Gastrocnemius medialis (tissue), 4 donors: Measurements from ENCODE around the gene WDR73. TPM values are rescaled to one million over a fixed set of nuclear protein-coding genes. Genes with fewer than 3 reads are reported as not detected.

Source experiments
- ATAC-seq, 2 donors: fragments of 150-250 bp; one replicate each; pipeline ENCODE4 v1.9.1; 2016
- DNase-seq, 2 donors: peaks; one replicate each; pipeline ENCODE4 v3.0.0-alpha.2; 2019
- H3K27ac ChIP-seq, 4 donors: fragments of 200-600 bp; sonication (generic); 1 replicate in 1 of 4; 2 replicates in 3 of 4; pipeline ENCODE4 v1.5.1; 2016 to 2018; ENCODE audit warnings: mild to moderate bottlenecking in 2 of 4, moderate library complexity in 1 of 4
- H3K27me3 ChIP-seq, 3 donors: fragments of 200-600 bp; sonication (generic) in 2 of 3; 1 replicate in 1 of 3; 2 replicates in 2 of 3; pipeline versions ENCODE4 v1.5.1 to v1.6.0; 2016 to 2019; ENCODE audit warnings: mild to moderate bottlenecking in 1 of 3, moderate library complexity in 1 of 3
- H3K36me3 ChIP-seq, 2 donors: fragments of 200-600 bp; sonication (generic) in 1 of 2; one replicate each; pipeline ENCODE4 v1.5.1; 2017 to 2018
- H3K4me1 ChIP-seq, 2 donors: fragments of 200-600 bp; sonication (generic) in 1 of 2; one replicate each; pipeline ENCODE4 v1.5.1; 2016 to 2017; ENCODE audit warnings: mild to moderate bottlenecking in 2 of 2
- H3K4me3 ChIP-seq, 4 donors: fragments of 200-600 bp; sonication (generic) in 3 of 4; 1 replicate in 1 of 4; 2 replicates in 3 of 4; pipeline ENCODE4 v1.5.1; 2016 to 2019; ENCODE audit warnings: mild to moderate bottlenecking in 2 of 4
- H3K9me3 ChIP-seq, 3 donors: fragments of 200-600 bp; sonication (generic) in 2 of 3; 1 replicate in 1 of 3; 2 replicates in 2 of 3; pipeline ENCODE4 v1.5.1; 2016 to 2019
- POLR2A ChIP-seq, 2 donors: fragments of 450-650 bp; IDR thresholded peaks; one replicate each; pipeline ENCODE4 v1.6.1; 2017; ENCODE audit warnings: antibody characterized with exemption in 2 of 2, mild to moderate bottlenecking in 2 of 2, moderate library complexity in 2 of 2
- in situ Hi-C, 4 donors: fragments of 200-750 bp; cut with MboI; loops; one replicate each; pipeline versions ENCODE4 v1.15.0 to v1.8.0; 2017; ENCODE audit warnings: low sequenced_read_pairs in 4 of 4
- intact Hi-C: fragments of 100-400 bp; cut with DNase I; formaldehyde crosslinking; loops from one replicate; pipeline ENCODE4 v1.15.1; 2023; ENCODE audit warnings: low total_unique reads
- total RNA-seq, 4 donors: library from RNA; depleted of rRNA; stranded (reverse); fragments of >200 nt; gene quantifications; one replicate each; pipeline versions ENCODE4 v1.1.0 to v1.2.3, GENCODE V29; 2016
- TF ChIP-seq, protein P1 (sequence below), 5 experiments: fragments of 450-650 bp in 3 of 5; fragments of 200-600 bp in 2 of 5; sonication (generic) in 2 of 5; IDR thresholded peaks in 4 of 5; conservative IDR thresholded peaks in 1 of 5; 1 replicate in 4 of 5; 2 replicates in 1 of 5; pipeline ENCODE4 v1.5.1; 2016 to 2019; ENCODE audit warnings: antibody characterized with exemption in 5 of 5, mild to moderate bottlenecking in 3 of 5, moderate library complexity in 3 of 5

WDR73 gene
- 10 to 100 TPM in 3 of 4 donors, 1 to 10 TPM in 1; 6.7 to 11.7 (median 10.3) TPM for total RNA-seq

- intact Hi-C loops: loop anchor here (1.0 to 5.0 kb wide), 6 partner anchors 23 to 162 kb away; partner anchors contain the start of genes SEC11A and ZNF592
- H3K4me1 ChIP-seq: peaks cover 14 to 24% of the 10 kb centered on the region in 2 donors
- in situ Hi-C loops: loop anchor here in 2 of 4 donors (10.0 kb wide), 1 partner anchor 59 kb away; no protein-coding TSS in a partner anchor
- no peaks in the 10 kb centered on the region for H3K27me3 ChIP-seq
- ATAC-seq (peak; percentile 90), DNase-seq (peak; percentile 92)
- peak within 1 kb of the TSS; percentile 86 to 98 (median 91) for H3K4me3 ChIP-seq
- TF ChIP-seq, protein P1, sequence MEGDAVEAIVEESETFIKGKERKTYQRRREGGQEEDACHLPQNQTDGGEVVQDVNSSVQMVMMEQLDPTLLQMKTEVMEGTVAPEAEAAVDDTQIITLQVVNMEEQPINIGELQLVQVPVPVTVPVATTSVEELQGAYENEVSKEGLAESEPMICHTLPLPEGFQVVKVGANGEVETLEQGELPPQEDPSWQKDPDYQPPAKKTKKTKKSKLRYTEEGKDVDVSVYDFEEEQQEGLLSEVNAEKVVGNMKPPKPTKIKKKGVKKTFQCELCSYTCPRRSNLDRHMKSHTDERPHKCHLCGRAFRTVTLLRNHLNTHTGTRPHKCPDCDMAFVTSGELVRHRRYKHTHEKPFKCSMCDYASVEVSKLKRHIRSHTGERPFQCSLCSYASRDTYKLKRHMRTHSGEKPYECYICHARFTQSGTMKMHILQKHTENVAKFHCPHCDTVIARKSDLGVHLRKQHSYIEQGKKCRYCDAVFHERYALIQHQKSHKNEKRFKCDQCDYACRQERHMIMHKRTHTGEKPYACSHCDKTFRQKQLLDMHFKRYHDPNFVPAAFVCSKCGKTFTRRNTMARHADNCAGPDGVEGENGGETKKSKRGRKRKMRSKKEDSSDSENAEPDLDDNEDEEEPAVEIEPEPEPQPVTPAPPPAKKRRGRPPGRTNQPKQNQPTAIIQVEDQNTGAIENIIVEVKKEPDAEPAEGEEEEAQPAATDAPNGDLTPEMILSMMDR (IDR thresholded peaks at IDR 0.05 in 4 of 5, conservative IDR thresholded peaks at IDR 0.05 in 1 of 5): no peak
- TF ChIP-seq POLR2A (IDR thresholded peaks at IDR 0.05): peak; percentile 50 to 64
- peaks cover 0 to 30% of the 10 kb centered on the region in 2 donors for H3K36me3 ChIP-seq
- peak within 1 kb of the TSS; percentile 86 to 98 (median 90) for H3K27ac ChIP-seq
- no peaks in the 10 kb centered on the region for H3K9me3 ChIP-seq
Observed at GRCh38 chr15:84653910-84654688, at the start of gene WDR73. TSS of gene WDR73 (minus strand) at chr15:84654283. CDS start at chr15:84654274, 9 bp downstream.

- Histone ChIP-seq H3K27me3 (no peaks in the 10 kb centered on the region), H3K4me1 (peaks cover 9 to 28% of the 10 kb centered on the region in 2 donors), H3K9me3 (no peaks in the 10 kb centered on the region), H3K27ac (peak overlapping the region in 3 of 4 donors; percentile 20 to 62 (median 51)), H3K36me3 (no peaks in the 10 kb centered on the region), H3K4me3 (no peak overlapping the region)
- intact Hi-C loops: loop anchor here (5.0 kb wide), 1 partner anchor 52 kb away; the partner anchor contains the start of gene WDR73
- DNase-seq (no peak), ATAC-seq (no peak)
- in situ Hi-C loops: no loop called here
- TF ChIP-seq, protein P1 (IDR thresholded peaks at IDR 0.05 in 4 of 5, conservative IDR thresholded peaks at IDR 0.05 in 1 of 5): no peak
- TF ChIP-seq POLR2A (IDR thresholded peaks at IDR 0.05): no peak
Observed at GRCh38 chr15:84703808-84704207, 49.7 kb upstream of the WDR73 start.

GRCh38 chr15:84702961-84703482 lies 48.9 kb upstream of the WDR73 start:
- TF ChIP-seq POLR2A (IDR thresholded peaks at IDR 0.05): no peak
- TF ChIP-seq, protein P1 (IDR thresholded peaks at IDR 0.05 in 4 of 5, conservative IDR thresholded peaks at IDR 0.05 in 1 of 5): no peak
- no peaks in the 10 kb centered on the region for H3K9me3 ChIP-seq
- H3K27me3 ChIP-seq: no peaks in the 10 kb centered on the region
- no peaks in the 10 kb centered on the region for H3K36me3 ChIP-seq
- DNase-seq (peak; percentile 32 to 37), ATAC-seq (peak; percentile 55 to 77)
- H3K4me3 ChIP-seq: no peak overlapping the region
- in situ Hi-C loops: no loop called here
- intact Hi-C loops: loop anchor here (5.0 kb wide), 1 partner anchor 51 kb away; the partner anchor contains the start of gene WDR73
- H3K27ac ChIP-seq: peak overlapping the region; percentile 20 to 62 (median 38)
- H3K4me1 ChIP-seq: peaks cover 9 to 28% of the 10 kb centered on the region in 2 donors

GRCh38 chr15:84699538-84700191 lies 45.6 kb upstream of the WDR73 start:
- no peak for DNase-seq
- no peak overlapping the region for H3K4me3 ChIP-seq
- no peaks in the 10 kb centered on the region for H3K36me3 ChIP-seq
- in situ Hi-C loops (no loop called here), intact Hi-C loops (loop anchor here (5.0 kb wide), 1 partner anchor 47 kb away; the partner anchor contains the start of gene WDR73)
- ATAC-seq: no peak
- TF ChIP-seq POLR2A (IDR thresholded peaks at IDR 0.05): no peak
- TF ChIP-seq, protein P1 (IDR thresholded peaks at IDR 0.05 in 4 of 5, conservative IDR thresholded peaks at IDR 0.05 in 1 of 5): no peak
- H3K9me3 ChIP-seq: no peaks in the 10 kb centered on the region
- peaks cover 17 to 24% of the 10 kb centered on the region in 2 donors for H3K4me1 ChIP-seq
- H3K27ac ChIP-seq: no peak overlapping the region
- H3K27me3 ChIP-seq: no peaks in the 10 kb centered on the region
